OCI-LY1 (cell line): ENCODE data around the gene VPS50.

Experiments used
- H2AFZ ChIP-seq: fragments of 200-600 bp; sonication (generic), shearing (Covaris generic); 2 replicates; pipeline ENCODE4 v1.6.0; 2014; ENCODE audit warnings: antibody characterized with exemption, mild to moderate bottlenecking, low read length
- H3F3A ChIP-seq: fragments of 200-600 bp; sonication (generic), shearing (Covaris generic); 2 replicates; pipeline ENCODE4 v1.6.0; 2014; ENCODE audit warnings: mild to moderate bottlenecking, antibody characterized with exemption, low read length, moderate library complexity; ENCODE audit not compliant: insufficient read depth
- H3K27ac ChIP-seq: fragments of 200-600 bp; sonication (generic); 2 replicates; pipeline ENCODE4 v1.5.1; 2014; ENCODE audit warnings: low read length, mixed run types, mild to moderate bottlenecking, low read depth; ENCODE audit not compliant: poor library complexity, severe bottlenecking
- H3K27me3 ChIP-seq: fragments of 200-600 bp; sonication (generic); 2 replicates; pipeline ENCODE4 v1.6.0; 2014; ENCODE audit warnings: antibody characterized with exemption, mild to moderate bottlenecking, low read length, moderate library complexity; ENCODE audit not compliant: insufficient read depth
- H3K36me3 ChIP-seq: fragments of 200-600 bp; sonication (generic); 2 replicates; pipeline ENCODE4 v1.6.1; 2014; ENCODE audit warnings: mild to moderate bottlenecking, antibody characterized with exemption, low read length, moderate library complexity, mixed read lengths; ENCODE audit not compliant: insufficient read depth
- H3K4me1 ChIP-seq: fragments of 200-600 bp; sonication (generic); 2 replicates; pipeline ENCODE4 v1.5.1; 2014; ENCODE audit warnings: mild to moderate bottlenecking, low read length, moderate library complexity; ENCODE audit not compliant: insufficient read depth, severe bottlenecking
- H3K4me2 ChIP-seq: fragments of 200-600 bp; sonication (generic), shearing (Covaris generic); 2 replicates; pipeline ENCODE4 v1.6.1; 2014; ENCODE audit warnings: low read length
- H3K4me3 ChIP-seq: fragments of 200-600 bp; sonication (generic); 2 replicates; pipeline ENCODE4 v1.5.1; 2014; ENCODE audit warnings: low read length, low read depth, mild to moderate bottlenecking, mixed read lengths; ENCODE audit not compliant: poor library complexity, severe bottlenecking
- H3K79me2 ChIP-seq: fragments of 200-600 bp; shearing (Covaris generic); 2 replicates; pipeline ENCODE4 v1.6.1; 2016; ENCODE audit warnings: mixed run types, low read length, mixed read lengths; ENCODE audit not compliant: insufficient read depth
- H3K9ac ChIP-seq: fragments of 200-600 bp; sonication (generic), shearing (Covaris generic); 2 replicates; pipeline ENCODE4 v1.6.1; 2014; ENCODE audit warnings: mild to moderate bottlenecking, low read length, mixed read lengths
- H3K9me2 ChIP-seq: fragments of 200-600 bp; sonication (generic), shearing (Covaris generic); 2 replicates; pipeline ENCODE4 v1.6.1; 2014; ENCODE audit warnings: low read depth, mild to moderate bottlenecking, low read length, mixed read lengths
- H3K9me3 ChIP-seq: fragments of 200-600 bp; shearing (Covaris generic); 2 replicates; pipeline ENCODE4 v1.6.1; 2014; ENCODE audit warnings: low read length, mixed read lengths
- H4K20me1 ChIP-seq: fragments of 200-600 bp; sonication (generic), shearing (Covaris generic); 2 replicates; pipeline ENCODE4 v1.6.0; 2016; ENCODE audit warnings: mild to moderate bottlenecking, low read length; ENCODE audit not compliant: insufficient read depth
- EZH2 ChIP-seq: fragments of 200-600 bp; sonication (generic), shearing (Covaris generic); IDR thresholded peaks from 2 replicates; pipeline ENCODE4 v1.8.0; 2017; ENCODE audit warnings: borderline replicate concordance, mixed run types, mild to moderate bottlenecking, antibody characterized with exemption, low read length, moderate library complexity, mixed read lengths
- TF ChIP-seq, protein P1 (sequence below): fragments of 200-600 bp; sonication (generic), shearing (Covaris generic); IDR thresholded peaks from 2 replicates; pipeline ENCODE4 v1.5.1; 2017; ENCODE audit warnings: mild to moderate bottlenecking, antibody characterized with exemption, low read length, moderate library complexity, mixed read lengths

Gene VPS50

DNA sequence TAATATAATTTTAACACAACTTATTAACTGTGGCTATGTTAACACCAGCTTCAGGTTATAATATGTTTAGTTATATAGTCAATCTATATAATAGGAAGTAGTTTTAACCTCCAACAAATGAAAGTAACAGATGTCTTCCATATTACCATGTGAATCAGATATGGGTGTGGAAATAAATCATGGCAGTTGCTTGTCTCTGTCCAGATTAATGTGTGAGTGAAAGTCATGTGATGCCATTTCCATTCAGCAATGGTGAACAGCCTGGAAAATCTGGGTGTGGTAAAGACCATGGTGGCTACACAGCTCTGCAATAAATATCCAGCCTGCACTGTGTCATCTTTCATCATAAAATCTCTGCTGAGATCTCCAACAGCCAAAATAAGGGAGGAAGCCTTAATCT is 33.7 kb upstream of the VPS50 start:
- Histone ChIP-seq H4K20me1 (no peaks in the 10 kb centered on the region), H3K4me3 (no peak overlapping the region), H2AFZ (no peak overlapping the region), H3F3A (no peaks in the 10 kb centered on the region), H3K4me2 (no peak overlapping the region), H3K9ac (no peak overlapping the region), H3K9me3 (no peaks in the 10 kb centered on the region), H3K36me3 (no peaks in the 10 kb centered on the region), H3K27ac (no peak overlapping the region), H3K9me2 (no peaks in the 10 kb centered on the region), H3K79me2 (no peaks in the 10 kb centered on the region), H3K4me1 (no peaks in the 10 kb centered on the region), H3K27me3 (no peaks in the 10 kb centered on the region)
- TF ChIP-seq EZH2: no peak

DNA sequence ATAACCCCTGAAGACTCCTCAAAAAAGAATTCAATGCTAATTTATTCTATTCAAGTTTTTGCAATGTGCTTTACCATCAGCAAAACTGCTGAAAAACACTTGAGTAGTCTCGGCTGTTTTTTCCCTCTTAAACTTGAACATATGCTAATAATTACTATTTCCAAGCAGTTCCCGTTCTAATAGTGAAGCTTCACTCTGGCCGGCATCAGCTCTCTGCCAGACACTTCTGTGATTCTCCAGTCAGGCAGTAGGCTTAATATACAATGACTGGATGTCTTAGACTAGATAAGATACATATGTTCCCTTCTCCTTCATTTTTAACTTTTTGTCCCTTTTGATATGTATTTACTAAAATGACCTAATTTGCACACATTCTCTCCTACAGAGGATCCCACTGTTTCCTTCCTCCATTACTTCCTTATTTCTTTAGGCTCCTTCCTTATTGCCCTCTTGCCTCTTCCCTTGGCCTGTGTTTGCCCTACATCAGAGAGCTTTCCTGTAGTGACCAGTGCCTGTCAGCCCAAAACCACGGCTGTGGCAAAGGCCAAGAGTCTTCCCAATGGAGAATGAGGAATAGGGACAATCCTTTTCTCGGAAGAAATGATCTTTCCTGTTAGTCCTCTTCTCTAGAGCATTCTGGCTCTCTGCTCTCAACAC is 29.4 kb upstream of the VPS50 start:
- no peak overlapping the region for H3K4me3 ChIP-seq
- H3K9ac ChIP-seq: no peak overlapping the region
- H3F3A ChIP-seq: no peaks in the 10 kb centered on the region
- no peak overlapping the region for H3K27ac ChIP-seq
- no peaks in the 10 kb centered on the region for H3K79me2 ChIP-seq
- H3K9me3 ChIP-seq: no peaks in the 10 kb centered on the region
- no peak overlapping the region for H3K4me2 ChIP-seq
- no peaks in the 10 kb centered on the region for H3K36me3 ChIP-seq
- H3K4me1 ChIP-seq: no peaks in the 10 kb centered on the region
- no peaks in the 10 kb centered on the region for H4K20me1 ChIP-seq
- no peaks in the 10 kb centered on the region for H3K27me3 ChIP-seq
- H2AFZ ChIP-seq: no peak overlapping the region
- TF ChIP-seq, protein P1, sequence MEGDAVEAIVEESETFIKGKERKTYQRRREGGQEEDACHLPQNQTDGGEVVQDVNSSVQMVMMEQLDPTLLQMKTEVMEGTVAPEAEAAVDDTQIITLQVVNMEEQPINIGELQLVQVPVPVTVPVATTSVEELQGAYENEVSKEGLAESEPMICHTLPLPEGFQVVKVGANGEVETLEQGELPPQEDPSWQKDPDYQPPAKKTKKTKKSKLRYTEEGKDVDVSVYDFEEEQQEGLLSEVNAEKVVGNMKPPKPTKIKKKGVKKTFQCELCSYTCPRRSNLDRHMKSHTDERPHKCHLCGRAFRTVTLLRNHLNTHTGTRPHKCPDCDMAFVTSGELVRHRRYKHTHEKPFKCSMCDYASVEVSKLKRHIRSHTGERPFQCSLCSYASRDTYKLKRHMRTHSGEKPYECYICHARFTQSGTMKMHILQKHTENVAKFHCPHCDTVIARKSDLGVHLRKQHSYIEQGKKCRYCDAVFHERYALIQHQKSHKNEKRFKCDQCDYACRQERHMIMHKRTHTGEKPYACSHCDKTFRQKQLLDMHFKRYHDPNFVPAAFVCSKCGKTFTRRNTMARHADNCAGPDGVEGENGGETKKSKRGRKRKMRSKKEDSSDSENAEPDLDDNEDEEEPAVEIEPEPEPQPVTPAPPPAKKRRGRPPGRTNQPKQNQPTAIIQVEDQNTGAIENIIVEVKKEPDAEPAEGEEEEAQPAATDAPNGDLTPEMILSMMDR: no peak
- TF ChIP-seq EZH2: no peak
- no peaks in the 10 kb centered on the region for H3K9me2 ChIP-seq

DNA sequence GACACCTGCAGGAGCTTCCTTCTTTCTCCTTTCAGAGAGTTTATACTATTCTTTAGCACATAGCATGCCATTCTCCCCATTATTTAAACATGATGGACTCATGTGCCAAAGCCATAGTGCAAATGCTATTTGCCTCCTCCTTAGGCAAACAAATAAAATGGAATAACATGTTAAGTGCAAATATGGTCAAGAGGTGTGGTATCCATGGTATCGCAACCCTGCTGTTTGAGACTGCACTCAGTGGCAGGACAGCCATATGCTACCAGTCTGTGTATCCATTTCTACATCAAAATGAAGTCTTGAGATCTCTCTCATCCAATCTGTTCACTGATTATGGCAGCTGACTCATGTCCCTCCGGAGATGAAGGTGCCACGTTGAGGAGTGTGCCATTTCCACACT is 28.7 kb upstream of the VPS50 start:
- TF ChIP-seq EZH2: no peak
- TF ChIP-seq, protein P1: no peak

GRCh38 chr7:93205046-93205445 is 27.1 kb upstream of the VPS50 start:
- Histone ChIP-seq H3K36me3 (no peaks in the 10 kb centered on the region), H3K79me2 (no peaks in the 10 kb centered on the region), H3K9me2 (no peaks in the 10 kb centered on the region), H3K27me3 (no peaks in the 10 kb centered on the region), H3F3A (no peaks in the 10 kb centered on the region), H3K9me3 (no peaks in the 10 kb centered on the region), H3K4me2 (no peak overlapping the region), H3K4me1 (no peaks in the 10 kb centered on the region), H3K4me3 (no peak overlapping the region), H4K20me1 (no peaks in the 10 kb centered on the region), H3K27ac (no peak overlapping the region), H3K9ac (no peak overlapping the region), H2AFZ (no peak overlapping the region)
- TF ChIP-seq, protein P1: no peak
- no peak for TF ChIP-seq EZH2

More for the DNA sequence above, 28.7 kb upstream of the VPS50 start:
- Histone ChIP-seq H4K20me1 (no peaks in the 10 kb centered on the region), H3K9me2 (no peaks in the 10 kb centered on the region), H3K4me2 (no peak overlapping the region), H3F3A (no peaks in the 10 kb centered on the region), H3K27ac (no peak overlapping the region), H3K4me1 (no peaks in the 10 kb centered on the region), H2AFZ (no peak overlapping the region), H3K79me2 (no peaks in the 10 kb centered on the region), H3K36me3 (no peaks in the 10 kb centered on the region), H3K9ac (no peak overlapping the region), H3K9me3 (no peaks in the 10 kb centered on the region), H3K27me3 (no peaks in the 10 kb centered on the region), H3K4me3 (no peak overlapping the region)
